Aorta (tissue), 5 donors: ENCODE data around the gene KCNA4. TPM values are rescaled to one million over a fixed set of nuclear protein-coding genes. Genes with fewer than 3 reads are reported as not detected.

Experiments used
- ATAC-seq: fragments of 200-7000 bp; cut with Tn5 transposase; one replicate; pipeline ENCODE4 v1.9.1; 2022; ENCODE audit warnings: moderate library complexity; ENCODE audit not compliant: low FRiP score
- DNase-seq, 2 donors: peaks; one replicate each; pipeline ENCODE4 v3.0.0-alpha.2; 2020
- H3K27ac ChIP-seq, 2 donors: one replicate each; pipeline ENCODE4 v1.5.1; 2013; ENCODE audit warnings: low read length in 2 of 2, mild to moderate bottlenecking in 2 of 2, moderate library complexity in 2 of 2, control low read depth in 1 of 2, inconsistent platforms in 1 of 2, low read depth in 1 of 2
- H3K27me3 ChIP-seq, 2 donors: one replicate each; pipeline ENCODE4 v1.6.1; 2013; ENCODE audit warnings: control low read depth in 1 of 2, low read length in 1 of 2, mild to moderate bottlenecking in 1 of 2, moderate library complexity in 1 of 2; ENCODE audit not compliant: insufficient read depth in 2 of 2, control insufficient read depth in 1 of 2
- H3K36me3 ChIP-seq, 2 donors: one replicate each; pipeline ENCODE4 v1.6.1; 2013; ENCODE audit warnings: control low read depth in 1 of 2, low read length in 1 of 2, mild to moderate bottlenecking in 1 of 2; ENCODE audit not compliant: insufficient read depth in 2 of 2, control insufficient read depth in 1 of 2
- H3K4me1 ChIP-seq, 2 donors: one replicate each; pipeline ENCODE4 v1.6.1; 2013; ENCODE audit warnings: low read length in 2 of 2, control low read depth in 1 of 2, mild to moderate bottlenecking in 1 of 2, moderate library complexity in 1 of 2; ENCODE audit not compliant: insufficient read depth in 2 of 2, control insufficient read depth in 1 of 2
- H3K4me3 ChIP-seq, 2 donors: one replicate each; pipeline ENCODE4 v1.5.1; 2013; ENCODE audit warnings: low read length in 2 of 2, control low read depth in 1 of 2, mild to moderate bottlenecking in 1 of 2
- H3K9me3 ChIP-seq: one replicate; pipeline ENCODE4 v1.6.1; 2013; ENCODE audit warnings: mild to moderate bottlenecking, low read length; ENCODE audit not compliant: control insufficient read depth
- WGBS, 2 donors: extraction: QIAGEN DNeasy Blood & Tissue Kit; methylation state at CpG; one replicate each; pipeline ENCODE4 v1.1.7; 2013; 5-methylcytosine and 5-hydroxymethylcytosine counted together
- intact Hi-C, 2 donors: fragments of 100-400 bp; cut with DNase I; formaldehyde crosslinking; loops; one replicate each; pipeline versions ENCODE4 v1.14.2 to v1.15.0; 2022
- long read RNA-seq, 2 donors: library from polyadenylated mRNA; unstranded; transcript quantifications; one replicate each; pipeline ENCODE4 v2.0.0, GENCODE V29; 2020 to 2021
- polyA plus RNA-seq, 2 donors: library from polyadenylated mRNA; stranded (reverse); fragments of 200-250 nt; gene quantifications; one replicate each; pipeline ENCODE4 v1.2.3, GENCODE V29; 2013
- total RNA-seq, 2 donors: library from RNA; stranded (reverse); fragmentation: NEBNext Ultra II Directional; extraction: Animal tissue kit (Norgen Biotek cat#: 25700); gene quantifications; one replicate each; pipeline ENCODE4 v1.2.1, GENCODE V29; 2021
- donor health status: healthy with polysubstance abuse.
- donor health status: Bipolar disorder and iron deficiency.
- donor health status: DM: no; HTN: no; CAD: no.
- donor health status: DM: no; HTN: no; CAD: no.
- donor health status: DM: yes; HTN: yes; CAD: no.

KCNA4 gene
- under 1 TPM; 0.06 to 0.54 TPM for total RNA-seq
- polyA plus RNA-seq: not detected
- long read RNA-seq, donor 1: 0 reads
- long read RNA-seq, donor 2, partial matches to known transcripts: 0 of 1 reads
- long read RNA-seq, donor 2, other reads (novel, unspliced or antisense): 1 of 1 reads

GRCh38 chr11:30016588-30017363 is at the start of gene KCNA4:
KCNA4 (minus strand) TSS chr11:30017030; CDS start chr11:30012678, 4,352 bp downstream.
- H3K27me3 ChIP-seq: no peaks in the 10 kb centered on the region
- H3K27ac ChIP-seq: no peak within 1 kb of the TSS
- H3K9me3 ChIP-seq: no peaks in the 10 kb centered on the region
- WGBS, 2 donors: 0 to 1% methylated on average over 49 to 50 of the region's 50 CpGs
- no peaks in the 10 kb centered on the region for H3K36me3 ChIP-seq
- no peaks in the 10 kb centered on the region for H3K4me1 ChIP-seq
- intact Hi-C loops: no loop called here
- peak; percentile 58 for ATAC-seq
- H3K4me3 ChIP-seq: peak within 1 kb of the TSS; percentile 1 to 42
- DNase-seq: peak; percentile 47 to 80

GRCh38 chr11:30062103-30062502 is 45.3 kb upstream of the KCNA4 start:
- Histone ChIP-seq H3K4me1 (no peaks in the 10 kb centered on the region), H3K9me3 (no peaks in the 10 kb centered on the region), H3K27me3 (no peaks in the 10 kb centered on the region), H3K27ac (no peak overlapping the region), H3K36me3 (no peaks in the 10 kb centered on the region), H3K4me3 (no peak overlapping the region)
- 63 to 69% methylated on average over 4 of the region's 4 CpGs for whole genome bisulfite sequencing, 2 donors
- DNase-seq (no peak), ATAC-seq (no peak)
- intact Hi-C loops: no loop called here

GRCh38 chr11:30059172-30059815 is 42.5 kb upstream of the KCNA4 start:
- no peaks in the 10 kb centered on the region for H3K4me1 ChIP-seq
- H3K36me3 ChIP-seq: no peaks in the 10 kb centered on the region
- WGBS, 2 donors: 71 to 84% methylated on average over 2 of the region's 2 CpGs
- intact Hi-C loops: no loop called here
- H3K9me3 ChIP-seq: no peaks in the 10 kb centered on the region
- no peaks in the 10 kb centered on the region for H3K27me3 ChIP-seq
- H3K4me3 ChIP-seq: no peak overlapping the region
- no peak overlapping the region for H3K27ac ChIP-seq
- DNase-seq (no peak), ATAC-seq (no peak)

GRCh38 chr11:30049214-30049613 is 32.4 kb upstream of the KCNA4 start:
- H3K9me3 ChIP-seq: no peaks in the 10 kb centered on the region
- no peak overlapping the region for H3K4me3 ChIP-seq
- intact Hi-C loops: no loop called here
- 9 to 20% methylated on average over 2 of the region's 2 CpGs for WGBS, 2 donors
- ATAC-seq (no peak), DNase-seq (no peak)
- H3K36me3 ChIP-seq: no peaks in the 10 kb centered on the region
- H3K27ac ChIP-seq: no peak overlapping the region
- H3K4me1 ChIP-seq: no peaks in the 10 kb centered on the region
- no peaks in the 10 kb centered on the region for H3K27me3 ChIP-seq

- intact Hi-C loops: no loop called here
- 43 to 49% methylated on average over 6 of the region's 6 CpGs for WGBS, 2 donors
Measured at GRCh38 chr11:30046578-30046945, 29.7 kb upstream of the KCNA4 start.

GRCh38 chr11:30045921-30046577 is 29.2 kb upstream of the KCNA4 start:
- H3K36me3 ChIP-seq: no peaks in the 10 kb centered on the region
- DNase-seq (no peak), ATAC-seq (no peak)
- H3K4me1 ChIP-seq: no peaks in the 10 kb centered on the region
- H3K27me3 ChIP-seq: no peaks in the 10 kb centered on the region
- intact Hi-C loops: no loop called here
- H3K27ac ChIP-seq: no peak overlapping the region
- no peak overlapping the region for H3K4me3 ChIP-seq
- 54 to 60% methylated on average over 7 of the region's 7 CpGs for WGBS, 2 donors
- no peaks in the 10 kb centered on the region for H3K9me3 ChIP-seq

More at GRCh38 chr11:30046578-30046945, 29.7 kb upstream of the KCNA4 start:
- H3K36me3 ChIP-seq: no peaks in the 10 kb centered on the region
- H3K27ac ChIP-seq: no peak overlapping the region
- no peaks in the 10 kb centered on the region for H3K27me3 ChIP-seq
- no peak for DNase-seq
- no peak for ATAC-seq
- H3K9me3 ChIP-seq: no peaks in the 10 kb centered on the region
- no peak overlapping the region for H3K4me3 ChIP-seq
- no peaks in the 10 kb centered on the region for H3K4me1 ChIP-seq

GRCh38 chr11:30045144-30045543 is 28.3 kb upstream of the KCNA4 start:
- intact Hi-C loops: no loop called here
- ATAC-seq: no peak

GRCh38 chr11:30041171-30041570 is 24.3 kb upstream of the KCNA4 start:
- intact Hi-C loops: no loop called here
- peak in 1 of 2 donors; percentile 70 for DNase-seq
- H3K36me3 ChIP-seq: no peaks in the 10 kb centered on the region
- no peaks in the 10 kb centered on the region for H3K4me1 ChIP-seq
- WGBS, 2 donors: 94 to 95% methylated on average over 14 of the region's 14 CpGs
- H3K27me3 ChIP-seq: no peaks in the 10 kb centered on the region
- H3K9me3 ChIP-seq: no peaks in the 10 kb centered on the region
- ATAC-seq: no peak
- no peak overlapping the region for H3K27ac ChIP-seq
- H3K4me3 ChIP-seq: no peak overlapping the region

More at GRCh38 chr11:30045144-30045543, 28.3 kb upstream of the KCNA4 start:
- Histone ChIP-seq H3K27me3 (no peaks in the 10 kb centered on the region), H3K4me1 (no peaks in the 10 kb centered on the region), H3K36me3 (no peaks in the 10 kb centered on the region), H3K4me3 (no peak overlapping the region), H3K27ac (no peak overlapping the region), H3K9me3 (no peaks in the 10 kb centered on the region)
- no peak for DNase-seq
- WGBS, 2 donors: 80 to 82% methylated on average over 6 of the region's 6 CpGs
